SK-MEL-5 (cell line): ENCODE data around the gene AGO4. TPM values are rescaled to one million over a fixed set of nuclear protein-coding genes. Genes with fewer than 3 reads are reported as not detected.
"Not testable (repeated sequence)": the region's sequence is repeated elsewhere in the genome, so short reads cannot be mapped to it uniquely, and the experiment has no call there.

Source experiments
- DNase-seq: peaks from one replicate; pipeline ENCODE4 v3.0.0-alpha.2; 2016; ENCODE audit warnings: low read depth, low spot score
- in situ Hi-C: cut with HindIII; loops from 2 replicates; pipeline ENCODE4 v1.10.0; 2016; ENCODE audit warnings: low sequenced_read_pairs, high pct_unique_total_duplicates, low pct_unique_long_range_greater_than_20kb
- polyA plus RNA-seq, 2 experiments: library from polyadenylated mRNA; depleted of rRNA; stranded (reverse); fragments of >200 nt; gene quantifications; 2 replicates each; pipeline ENCODE4 v1.2.3, GENCODE V29; 2015
- total RNA-seq: library from RNA; depleted of rRNA; stranded (reverse); fragments of >200 nt; shearing (Covaris generic); gene quantifications from 2 replicates; pipeline ENCODE4 v1.2.3, GENCODE V29; 2014; rRNA removed

AGO4 gene
- total RNA-seq, result 7.6 and 9.2 TPM in 2 replicates
- 5.6 and 25.5 TPM in 2 replicates for polyA plus RNA-seq (2015; cell fraction: cytosol; rRNA removed)
- polyA plus RNA-seq (2015; cell fraction: nucleus; rRNA removed), result 34.7 and 93.4 TPM in 2 replicates

DNA sequence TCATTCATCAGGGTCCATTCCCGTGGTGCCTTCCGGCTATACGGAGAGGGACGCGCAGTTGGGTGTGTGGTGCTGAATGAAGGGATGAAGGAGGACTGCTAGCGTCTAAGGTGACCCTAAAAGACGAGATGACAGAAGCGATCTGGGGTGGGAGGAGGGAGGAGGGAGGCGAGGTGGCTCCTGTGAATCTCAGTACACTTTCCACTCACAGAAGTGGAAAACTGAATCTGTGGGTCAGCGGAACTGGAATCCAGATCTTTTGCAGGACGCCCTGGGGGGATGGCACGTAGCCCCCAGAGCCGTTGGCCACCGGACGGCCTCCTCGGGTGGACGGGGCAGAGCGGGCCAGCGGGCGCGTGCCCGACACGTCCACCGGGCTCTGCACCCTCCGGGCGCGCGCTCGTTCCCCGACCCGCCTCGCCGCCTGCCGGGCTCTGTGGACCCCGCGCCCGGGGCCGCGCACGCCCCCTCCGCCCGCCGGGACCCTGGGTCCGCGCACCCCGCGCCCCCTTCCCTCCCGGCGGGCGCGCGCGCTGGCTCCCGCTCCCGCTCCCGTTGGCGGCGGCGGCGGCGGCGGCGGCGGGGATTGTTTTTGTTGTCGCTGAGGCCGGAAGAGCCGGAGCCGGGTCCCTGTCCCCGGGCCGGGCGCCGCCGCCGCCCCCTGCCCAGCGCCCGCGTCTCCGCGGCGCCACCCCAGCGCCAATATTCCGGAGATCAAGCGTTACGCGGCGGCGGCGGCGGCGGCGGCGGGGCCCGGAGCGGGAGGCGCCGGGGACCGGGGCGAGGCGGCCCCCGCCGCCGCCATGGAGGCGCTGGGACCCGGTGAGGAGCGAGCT is at the start of gene AGO4:
AGO4 (plus strand) TSS at position 403 of the 836 bp plus-strand sequence; CDS start at position 804, 401 bp downstream.
- in situ Hi-C loops, result no loop called here
- peak; percentile 68 for DNase-seq

DNA sequence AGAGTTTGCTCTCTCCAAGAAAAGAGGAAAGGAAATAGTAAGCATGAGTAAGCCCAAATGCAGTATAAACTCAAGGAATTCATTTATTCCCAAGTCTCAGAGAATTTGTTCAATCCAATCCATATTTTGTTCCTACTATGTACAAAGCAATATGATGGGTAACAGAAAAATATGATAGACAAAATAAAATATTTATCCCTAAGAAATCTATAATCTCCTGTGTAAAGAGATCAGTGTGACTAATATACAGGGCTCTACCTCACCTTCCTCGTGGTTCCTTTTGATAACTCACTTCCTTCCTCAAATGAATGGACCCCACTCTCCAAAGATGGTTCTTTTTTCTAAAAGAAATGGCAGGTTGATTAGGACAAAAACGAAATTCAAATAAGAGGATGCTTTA is 45.7 kb upstream of the AGO4 start:
- DNase-seq, result no peak
- in situ Hi-C loops, result no loop called here

DNA sequence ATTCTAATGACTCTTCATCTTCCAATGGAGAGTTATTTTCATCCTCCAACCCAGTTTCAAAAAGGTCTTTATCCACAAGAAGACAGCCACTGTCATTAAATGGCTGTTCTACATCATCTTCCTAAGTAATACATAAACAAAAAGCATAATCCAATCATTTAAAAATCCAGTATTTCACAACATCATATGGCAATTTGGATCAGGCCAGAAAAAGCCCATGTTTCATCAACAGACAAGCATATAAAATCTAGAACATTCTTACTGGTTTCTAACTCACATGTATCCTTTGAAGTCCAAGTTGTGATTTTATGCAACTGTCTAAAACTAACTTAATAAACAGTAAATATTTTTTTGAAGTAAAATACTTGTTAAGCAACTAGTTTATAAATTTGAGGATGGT is 44.6 kb upstream of the AGO4 start:
- no peak for DNase-seq
- in situ Hi-C loops, result no loop called here

DNA sequence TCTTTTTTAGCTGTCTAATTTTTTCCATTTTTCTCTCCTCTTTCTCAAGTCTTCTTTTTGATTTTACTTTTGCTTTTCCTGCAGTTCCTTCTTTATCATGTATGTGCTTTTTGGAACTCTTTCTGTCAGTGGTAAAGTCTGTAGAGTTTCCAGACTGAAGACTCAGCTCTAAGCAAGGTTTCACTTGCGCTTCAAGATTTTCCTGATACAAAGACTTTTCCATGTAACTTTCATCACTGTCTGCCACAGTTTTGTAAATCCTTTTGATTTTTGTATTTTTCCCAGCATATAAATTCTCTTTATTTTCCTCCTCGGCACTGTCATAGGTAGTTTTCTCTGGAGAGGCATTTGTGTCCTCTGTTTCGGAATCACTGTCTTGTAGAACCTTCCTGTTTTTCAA is 43.5 kb upstream of the AGO4 start:
- no peak for DNase-seq
- in situ Hi-C loops, result no loop called here

DNA sequence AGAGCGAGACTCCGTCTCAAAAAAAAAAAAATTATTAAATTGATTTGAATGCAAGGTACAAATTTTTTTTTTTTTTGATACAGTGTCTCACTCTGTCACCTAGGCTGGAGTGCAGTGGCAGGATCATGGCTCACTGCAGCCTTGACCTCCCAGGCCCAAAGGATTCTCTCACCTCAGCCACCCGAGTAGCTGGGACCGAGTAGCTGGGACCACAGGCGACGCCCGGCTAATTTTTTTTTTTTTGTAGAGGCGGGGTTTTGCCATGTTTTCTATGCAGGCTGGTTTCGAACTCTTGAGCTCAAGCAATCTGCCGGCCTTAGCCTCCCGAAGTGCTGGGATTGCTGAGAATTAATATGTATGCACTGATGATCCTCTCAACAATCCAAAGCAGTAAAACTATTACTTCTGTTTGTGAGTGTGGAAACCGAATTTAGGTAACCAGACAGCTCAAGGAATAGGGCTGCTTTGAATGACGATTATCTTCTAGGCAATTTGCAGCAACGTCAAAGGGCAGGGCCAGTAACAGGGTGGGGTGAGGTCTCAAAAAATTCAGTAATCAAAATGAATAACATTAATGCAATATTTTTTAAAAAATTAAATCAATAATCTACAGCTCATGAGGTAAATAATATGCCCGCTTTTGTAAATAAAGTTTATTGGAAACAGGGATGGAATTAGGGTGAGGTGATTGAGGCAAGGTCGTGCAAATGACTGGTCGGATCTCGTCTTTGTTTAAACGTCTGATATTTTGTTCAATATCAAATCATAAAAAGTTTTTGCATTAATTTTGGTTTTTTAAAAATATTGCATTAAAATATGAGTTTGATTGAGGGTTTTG is 39.2 kb upstream of the AGO4 start:
- DNase-seq, result peak; percentile 27
- in situ Hi-C loops, result no loop called here

DNA sequence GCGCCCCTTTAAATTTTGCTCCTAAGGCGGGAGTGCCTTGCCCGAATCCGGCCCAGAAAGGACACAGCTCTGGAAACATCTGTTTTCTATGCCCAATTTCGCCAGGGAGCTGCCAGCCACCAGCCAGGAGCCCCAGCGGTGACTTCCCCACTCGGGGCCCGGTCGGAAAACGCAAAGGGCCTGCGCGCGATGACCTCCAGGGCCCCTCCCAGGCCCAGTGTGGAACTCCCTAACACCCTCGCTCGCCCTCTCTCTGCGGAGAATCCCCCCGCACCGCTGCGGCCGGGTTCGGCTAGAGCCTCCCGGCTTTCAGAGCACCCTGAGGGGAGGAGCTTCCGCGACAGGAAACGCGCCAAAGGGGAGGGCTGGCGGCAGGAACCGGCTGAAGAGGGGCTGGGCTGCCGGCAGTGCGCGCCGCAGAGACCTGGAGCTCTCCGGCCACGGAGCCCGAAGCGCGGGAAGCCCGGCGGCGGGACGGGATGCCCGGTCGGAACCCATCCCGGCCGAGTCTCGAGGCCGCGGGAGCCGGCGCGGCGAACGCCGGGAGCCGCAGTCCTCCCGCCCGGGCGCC is 38.5 kb upstream of the AGO4 start:
- peak; percentile 87 for DNase-seq
- in situ Hi-C loops, result no loop called here

DNA sequence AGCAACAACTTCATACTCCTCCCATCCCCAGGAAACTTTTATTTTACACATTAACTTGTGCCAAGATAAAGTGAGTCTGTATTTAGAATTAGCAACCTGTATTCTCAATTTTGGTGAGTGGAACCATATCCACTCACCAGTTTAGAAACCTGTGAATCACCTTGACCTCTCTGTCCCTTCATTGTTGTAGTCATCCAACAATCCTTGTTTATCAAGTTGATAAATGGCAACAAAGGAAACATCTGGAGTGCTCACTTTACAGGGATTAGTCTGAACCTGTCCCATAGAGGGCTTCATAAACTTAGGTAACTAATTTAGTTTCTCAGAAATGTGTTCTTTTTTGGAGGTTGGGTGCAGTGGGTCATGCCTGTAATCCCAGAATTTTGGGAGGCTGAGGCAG is 34.1 kb upstream of the AGO4 start:
- in situ Hi-C loops, result no loop called here

DNA sequence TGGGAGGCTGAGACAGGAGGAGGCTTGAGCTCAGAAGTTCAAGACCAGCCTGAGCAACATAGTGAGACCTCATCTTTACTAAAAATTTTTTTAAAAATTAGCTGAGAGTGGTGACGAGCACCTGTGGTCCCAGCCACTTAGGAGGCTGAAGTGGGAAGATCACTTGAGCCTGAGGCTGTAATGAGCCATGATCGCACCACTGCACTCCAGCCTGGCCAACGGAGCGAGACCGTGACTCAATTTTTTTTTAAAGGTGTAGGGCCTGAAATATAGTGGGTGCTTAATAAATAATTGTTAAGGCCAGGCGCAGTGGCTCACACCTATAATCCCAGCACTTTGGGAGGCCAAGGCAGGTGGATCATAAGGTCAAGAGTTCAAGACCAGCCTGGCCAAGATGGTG is 31.6 kb upstream of the AGO4 start:
- DNase-seq, in situ Hi-C loops: not testable (repeated sequence)

More for the DNA sequence above, 34.1 kb upstream of the AGO4 start:
- DNase-seq, result no peak

DNA sequence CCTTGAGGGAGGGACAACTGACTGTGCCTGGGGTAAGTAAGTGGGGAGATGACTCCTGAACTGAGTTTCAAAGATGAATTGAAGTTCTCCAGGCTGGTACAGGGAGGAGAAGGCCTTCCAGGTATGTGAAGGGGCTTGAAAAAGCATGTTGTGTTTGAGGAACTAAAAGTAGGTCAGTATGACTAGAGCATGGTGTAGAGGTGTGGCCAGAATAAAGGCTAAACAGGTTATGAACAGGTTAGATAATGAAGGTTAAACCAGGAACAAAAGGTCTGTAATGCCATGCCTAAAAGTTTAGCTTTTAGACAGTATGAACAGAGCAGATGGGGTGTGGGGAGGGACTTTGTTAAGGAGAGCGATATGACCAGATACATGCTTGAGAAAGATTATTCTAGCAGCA is 30.7 kb upstream of the AGO4 start:
- in situ Hi-C loops, result no loop called here

DNA sequence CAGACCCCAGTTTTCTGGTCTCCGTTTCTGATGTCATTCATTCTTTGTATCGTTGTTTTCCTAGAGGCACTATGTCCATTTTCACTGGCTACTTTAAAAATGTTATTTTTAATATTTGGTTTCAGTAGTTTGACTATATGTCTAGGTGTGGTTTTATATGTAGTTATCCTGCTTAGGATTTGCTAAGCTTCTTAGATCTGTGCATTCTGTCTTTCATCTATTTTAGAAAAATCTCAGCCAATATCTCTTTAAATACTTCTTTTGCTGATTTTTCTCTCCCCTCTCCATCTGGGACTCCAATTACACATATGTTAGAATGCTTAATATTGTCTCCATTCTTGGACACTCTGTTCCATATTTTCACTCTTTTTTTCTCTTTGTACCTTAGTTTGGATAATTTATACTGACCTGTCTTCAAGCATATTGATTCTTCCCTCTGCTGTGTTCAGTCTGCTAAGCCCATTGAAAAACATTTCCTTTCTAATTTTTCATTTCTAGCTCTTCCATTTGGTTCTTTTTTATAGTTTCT is 24.7 kb upstream of the AGO4 start:
- no peak for DNase-seq
- in situ Hi-C loops, result no loop called here

More for the DNA sequence above, 30.7 kb upstream of the AGO4 start:
- no peak for DNase-seq

DNA sequence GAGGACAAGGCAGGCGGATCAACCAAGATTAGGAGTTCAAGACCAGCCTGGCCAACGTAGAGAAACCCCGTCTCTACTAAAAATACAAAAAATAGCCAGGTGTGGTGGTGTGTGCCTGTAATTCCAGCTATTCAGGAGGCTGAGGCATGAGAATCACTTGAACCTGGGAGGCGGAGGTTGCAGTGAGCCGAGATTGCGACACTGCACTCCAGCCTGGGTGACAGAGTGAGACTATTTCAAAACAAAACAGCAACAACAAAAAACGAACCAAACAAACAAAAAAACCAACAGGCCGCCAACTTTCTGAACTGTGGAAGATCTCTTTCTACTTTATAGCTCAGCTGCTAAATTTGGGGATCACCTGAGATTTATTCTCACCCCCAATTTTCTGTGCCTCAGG is 23.5 kb upstream of the AGO4 start:
- in situ Hi-C loops, DNase-seq: not testable (repeated sequence)

DNA sequence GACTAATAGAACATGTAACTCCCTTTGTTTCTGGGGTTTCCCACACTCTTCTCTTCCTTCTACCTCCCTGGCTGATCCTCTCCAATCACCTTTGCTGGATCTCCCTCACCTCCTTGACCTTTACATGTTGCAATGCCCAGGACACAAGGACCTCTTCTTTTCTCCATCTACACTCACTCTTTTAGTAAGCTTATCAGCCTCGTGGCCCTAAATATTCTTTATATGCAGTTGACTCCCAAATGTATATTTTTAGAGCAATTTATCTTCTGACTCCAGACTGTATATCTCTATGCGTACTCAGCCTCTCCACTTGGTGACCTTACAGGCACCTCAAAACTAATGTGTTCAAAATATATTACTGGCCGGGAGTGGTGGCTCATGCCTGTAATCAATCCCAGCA is 19.7 kb upstream of the AGO4 start:
- in situ Hi-C loops, result no loop called here
- DNase-seq, result no peak

DNA sequence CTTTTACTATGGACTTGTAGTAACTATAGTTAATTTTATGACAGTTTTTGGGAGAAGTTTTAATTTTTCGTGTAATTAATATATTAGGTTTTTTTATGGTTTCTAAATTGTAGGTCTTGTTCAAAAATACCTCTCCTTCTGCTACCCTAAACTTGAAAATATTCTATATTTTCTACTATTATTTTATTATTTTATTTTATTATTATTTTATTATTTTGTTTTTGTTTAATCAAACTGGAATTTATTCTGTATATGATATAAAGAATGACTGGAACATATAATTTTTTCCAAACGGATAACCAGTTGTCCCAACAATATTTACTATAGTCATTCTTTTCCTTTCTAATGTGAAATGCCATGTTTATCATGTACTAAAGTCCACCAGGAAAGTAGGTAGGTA is 17.1 kb upstream of the AGO4 start:
- in situ Hi-C loops, result no loop called here
- DNase-seq, result no peak

DNA sequence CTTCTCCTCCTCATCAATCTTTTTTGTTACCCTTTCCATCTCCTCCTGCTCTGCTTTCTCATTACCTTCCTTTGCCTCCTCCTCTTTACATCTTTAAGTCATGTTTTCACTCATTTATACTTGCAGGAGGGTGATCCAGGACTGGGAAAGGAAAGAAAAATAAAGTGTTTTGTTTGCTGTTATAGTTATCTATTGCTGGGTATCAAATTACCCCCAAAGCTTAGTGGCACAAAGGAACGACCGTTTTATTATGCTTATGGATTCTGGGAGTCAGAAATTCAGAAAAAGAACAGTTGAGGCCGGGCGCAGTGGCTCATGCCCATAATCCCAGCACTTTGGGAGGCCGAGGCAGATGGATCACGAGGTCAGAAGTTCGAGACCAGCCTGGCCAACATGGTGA is 12.5 kb upstream of the AGO4 start:
- DNase-seq, result no peak
- in situ Hi-C loops, result no loop called here

DNA sequence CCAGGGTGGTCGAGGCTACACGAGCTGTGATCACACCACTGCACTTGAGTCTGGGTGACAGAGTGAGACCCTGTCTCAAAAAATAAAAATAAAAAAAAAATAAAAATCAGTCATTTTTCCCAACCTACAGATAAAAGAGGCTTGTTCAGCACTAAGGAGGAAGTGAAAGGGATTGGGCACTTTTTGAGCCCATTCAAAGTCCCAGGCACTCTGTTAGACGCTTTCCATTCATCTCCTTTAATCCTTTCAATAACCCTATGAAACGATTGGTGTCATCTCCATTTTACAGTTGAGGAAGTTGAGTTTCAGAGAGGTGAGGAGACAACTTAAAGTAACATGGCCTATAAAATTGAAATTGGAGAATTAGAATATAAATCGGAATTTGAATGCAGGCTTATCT is 10.4 kb upstream of the AGO4 start:
- in situ Hi-C loops, result no loop called here
- DNase-seq, result no peak

DNA sequence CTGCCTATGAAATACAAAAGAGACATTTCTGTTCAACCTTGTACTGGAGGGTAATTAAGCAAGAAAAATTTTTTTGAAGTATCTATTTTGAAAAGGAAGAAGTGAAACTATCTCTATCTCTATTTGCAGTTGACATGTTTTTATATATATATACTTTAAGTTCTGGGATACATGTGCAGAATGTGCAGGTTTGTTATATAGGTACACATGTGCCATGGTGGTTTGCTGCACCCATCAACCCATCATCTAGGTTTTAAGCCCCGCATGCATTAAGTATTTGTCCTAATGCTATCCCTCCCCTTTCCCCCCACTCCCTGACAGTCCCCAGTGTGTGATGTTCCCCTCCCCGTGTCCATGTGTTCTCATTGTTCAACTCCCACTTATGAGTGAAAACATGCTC is 9.8 kb upstream of the AGO4 start:
- in situ Hi-C loops, DNase-seq: not testable (repeated sequence)

DNA sequence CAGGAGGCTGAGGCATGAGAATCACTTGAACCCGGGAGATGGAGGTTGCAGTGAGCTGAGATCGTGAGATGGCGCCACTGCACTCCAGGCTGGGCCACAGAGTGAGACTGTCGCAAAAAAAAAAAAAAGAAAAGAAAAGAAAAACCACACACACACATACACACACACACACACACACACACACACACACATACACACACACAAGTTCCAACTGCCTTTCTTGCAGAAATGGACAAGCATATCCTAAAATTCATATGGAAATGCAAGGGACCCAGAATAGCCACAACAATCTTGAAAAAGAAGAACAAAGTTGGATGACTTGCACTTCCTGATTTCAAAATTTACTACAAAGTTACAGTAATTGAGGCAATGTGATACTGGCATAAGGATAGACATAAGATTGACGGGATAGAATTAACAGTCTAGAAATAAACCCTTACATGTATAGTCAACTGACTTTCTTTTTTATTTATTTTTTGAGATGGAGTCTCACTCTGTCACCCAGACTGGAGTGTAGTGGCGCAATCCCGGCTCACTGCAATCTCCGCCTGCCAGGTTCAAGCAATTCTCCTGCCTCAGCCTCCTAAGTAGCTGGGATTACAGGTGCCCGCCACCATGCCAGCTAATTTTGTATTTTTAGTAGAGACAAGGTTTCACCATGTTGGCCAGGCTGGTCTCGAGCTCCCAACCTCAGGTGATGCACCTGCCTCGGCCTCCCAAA is 7.5 kb upstream of the AGO4 start:
- in situ Hi-C loops, DNase-seq: not testable (repeated sequence)
